Activated CD4-positive, alpha-beta T cell treated with anti-CD3 and anti-CD28 coated beads, Interleukin-2, amount 50 U/mL, for 24 hours (primary cell): Measurements from ENCODE around the gene TFDP1.

ENCODE experiments used
- DNase-seq, 2 donors: peaks; one replicate each; pipeline ENCODE4 v3.0.0-alpha.2; 2020; ENCODE audit warnings: low read depth in 1 of 2, low spot score in 1 of 2

Gene TFDP1

DNA sequence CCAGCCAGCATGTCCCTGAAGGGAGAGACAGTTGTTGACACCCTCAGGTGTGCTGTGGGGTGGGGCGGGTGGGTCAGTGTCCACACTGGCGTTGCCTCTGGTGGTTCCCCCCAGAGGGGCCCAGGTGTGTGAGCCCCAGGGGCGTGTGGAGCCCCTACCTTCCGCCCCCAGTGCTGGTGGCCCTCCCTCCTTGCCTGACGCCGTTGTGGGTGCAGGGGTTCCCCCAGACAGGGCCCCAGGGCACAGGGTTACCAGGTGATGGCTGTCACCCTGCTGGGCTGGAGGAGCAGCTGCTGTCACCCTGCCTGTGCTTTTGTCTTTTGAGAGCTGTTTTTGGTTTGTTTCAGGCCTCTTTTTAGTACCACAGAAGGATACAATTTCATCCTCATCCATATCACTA, 46.3 kb downstream of the TFDP1 start:
- no peak for DNase-seq

DNA sequence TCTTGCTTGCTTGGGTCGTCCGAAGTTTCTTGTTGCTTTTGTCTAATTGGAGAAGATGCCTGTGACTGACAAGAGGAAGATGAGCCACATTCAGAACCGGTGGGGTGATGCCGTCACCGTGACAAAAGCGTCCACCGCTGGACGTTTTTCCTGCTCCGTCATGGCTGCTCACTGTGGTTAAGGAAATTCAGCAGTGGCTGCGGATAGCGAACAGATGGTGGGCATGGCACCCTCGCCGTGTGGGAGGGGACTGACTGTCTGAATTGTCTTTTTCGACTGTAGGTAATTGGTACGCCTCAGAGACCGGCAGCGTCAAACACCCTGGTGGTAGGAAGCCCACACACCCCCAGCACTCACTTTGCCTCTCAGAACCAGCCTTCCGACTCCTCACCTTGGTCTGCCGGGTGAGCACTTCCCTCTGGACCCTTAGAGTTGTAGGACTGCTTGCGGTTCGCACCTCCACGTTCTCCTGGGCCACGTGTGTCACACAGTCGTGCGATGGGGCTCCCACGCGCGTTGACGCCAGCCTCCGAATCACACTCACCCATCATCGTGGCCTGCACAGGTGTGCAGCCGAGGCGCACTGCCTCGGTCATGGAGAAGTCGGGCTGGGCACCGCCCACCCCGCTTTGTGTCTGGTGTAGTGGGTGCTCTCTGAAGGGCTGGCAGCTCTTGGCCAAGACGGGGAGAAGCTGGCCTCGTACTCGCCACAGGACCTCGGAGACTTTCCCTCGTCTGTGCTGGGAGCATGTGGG, 47.0 kb downstream of the TFDP1 start:
- DNase-seq, result no peak

DNA sequence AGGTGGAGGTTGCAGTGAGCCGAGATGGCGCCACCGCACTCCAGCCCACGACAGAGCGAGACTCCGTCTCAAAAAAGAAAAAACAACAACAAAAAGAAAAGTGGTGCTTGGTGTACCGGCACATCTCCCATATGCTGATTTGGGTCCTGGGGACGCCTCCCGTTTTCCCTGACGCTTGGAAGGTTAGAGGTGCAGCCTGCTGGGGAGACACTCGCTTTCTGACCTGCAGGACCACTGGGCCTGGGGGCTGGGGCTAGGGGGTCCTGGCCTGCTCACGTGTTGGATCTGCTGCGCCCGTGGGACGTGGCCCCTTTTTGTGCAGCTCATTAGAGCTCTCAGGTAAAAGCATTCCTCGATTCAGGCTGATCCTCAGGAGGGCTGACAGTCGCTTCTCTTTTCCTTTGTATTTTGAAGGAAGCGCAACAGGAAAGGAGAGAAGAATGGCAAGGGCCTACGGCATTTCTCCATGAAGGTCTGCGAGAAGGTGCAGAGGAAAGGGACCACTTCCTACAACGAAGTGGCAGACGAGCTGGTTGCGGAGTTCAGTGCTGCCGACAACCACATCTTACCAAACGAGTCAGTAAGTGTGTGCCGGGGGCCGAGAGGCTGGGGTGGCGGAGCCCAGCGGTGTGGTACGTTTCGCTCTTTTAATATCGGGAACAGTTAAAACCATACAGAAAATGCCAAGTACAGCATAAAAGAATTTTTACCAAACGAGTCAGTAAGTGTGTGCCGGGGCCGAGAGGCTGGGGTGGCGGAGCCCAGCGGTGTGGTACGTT, 48.3 kb downstream of the TFDP1 start:
- DNase-seq, result no peak

DNA sequence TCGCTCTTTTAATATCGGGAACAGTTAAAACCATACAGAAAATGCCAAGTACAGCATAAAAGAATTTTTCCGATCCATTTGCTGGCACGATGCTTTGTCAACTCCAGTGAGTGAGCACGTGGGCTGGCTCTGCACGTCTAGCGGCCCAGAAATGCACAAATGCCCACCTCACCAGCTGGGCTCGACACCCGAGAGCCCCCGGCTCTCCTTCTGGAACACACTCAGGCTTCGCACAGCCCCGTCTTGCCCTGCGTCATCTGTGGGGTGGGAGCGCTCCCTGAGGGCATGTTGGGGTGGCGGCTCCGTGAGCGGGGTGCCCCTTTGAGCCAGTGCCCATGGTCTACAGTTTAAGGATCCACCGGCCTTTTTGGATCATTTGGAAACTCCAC, 48.9 kb downstream of the TFDP1 start:
- no peak for DNase-seq

DNA sequence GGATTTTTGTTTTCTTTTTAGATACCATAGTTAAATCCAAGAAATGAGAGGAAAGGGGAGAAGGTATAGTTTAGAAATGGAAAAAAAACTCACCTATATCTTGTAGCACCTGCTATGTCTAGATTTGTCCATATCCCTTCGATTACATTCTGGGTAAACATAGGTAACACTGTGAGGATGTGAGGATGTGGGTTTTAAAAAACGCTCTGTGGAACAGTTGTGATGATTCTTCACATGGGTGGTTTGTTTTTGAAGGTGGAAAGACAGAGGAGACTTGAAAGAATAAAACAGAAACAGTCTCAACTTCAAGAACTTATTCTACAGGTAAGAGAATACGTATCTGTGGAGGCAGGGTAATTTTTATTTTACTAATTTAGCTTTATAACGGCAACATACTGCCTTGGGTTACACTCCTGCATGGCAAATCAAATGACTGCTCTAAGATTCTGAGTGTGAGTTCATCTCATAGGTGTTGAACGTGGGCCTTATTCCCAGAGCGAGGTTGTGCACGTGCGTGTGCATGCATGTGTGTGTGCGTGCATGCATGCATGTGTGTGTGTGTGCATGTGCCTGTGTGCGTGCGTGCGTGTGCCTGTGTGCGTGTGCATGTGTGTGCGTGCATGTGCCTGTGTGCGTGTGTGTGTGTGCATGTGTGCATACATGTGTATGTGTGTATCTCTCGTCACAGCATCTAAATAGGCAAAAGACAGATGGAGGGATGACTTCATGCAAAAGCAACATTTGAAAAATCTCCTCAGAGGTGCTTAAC, 49.9 kb downstream of the TFDP1 start:
- no peak for DNase-seq

DNA sequence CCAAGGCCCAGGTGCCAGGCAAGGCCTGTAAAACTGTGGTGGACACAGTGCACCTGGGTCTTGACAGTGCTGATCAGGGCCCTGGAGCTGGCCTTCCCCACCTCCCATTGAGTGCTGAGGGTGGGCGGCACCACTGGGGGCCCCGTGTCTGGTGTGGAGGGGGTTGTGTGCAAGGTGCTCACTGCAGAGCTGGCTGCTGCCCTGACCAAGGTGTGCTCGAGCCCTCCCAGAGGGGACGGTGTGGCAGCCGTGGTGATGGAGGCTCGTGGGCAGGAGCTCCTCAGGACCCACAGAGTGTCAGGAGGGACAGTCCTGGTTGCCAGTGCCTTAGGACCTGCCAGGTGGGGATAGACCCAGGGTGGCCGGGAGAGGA, 50.5 kb downstream of the TFDP1 start:
- no peak for DNase-seq

DNA sequence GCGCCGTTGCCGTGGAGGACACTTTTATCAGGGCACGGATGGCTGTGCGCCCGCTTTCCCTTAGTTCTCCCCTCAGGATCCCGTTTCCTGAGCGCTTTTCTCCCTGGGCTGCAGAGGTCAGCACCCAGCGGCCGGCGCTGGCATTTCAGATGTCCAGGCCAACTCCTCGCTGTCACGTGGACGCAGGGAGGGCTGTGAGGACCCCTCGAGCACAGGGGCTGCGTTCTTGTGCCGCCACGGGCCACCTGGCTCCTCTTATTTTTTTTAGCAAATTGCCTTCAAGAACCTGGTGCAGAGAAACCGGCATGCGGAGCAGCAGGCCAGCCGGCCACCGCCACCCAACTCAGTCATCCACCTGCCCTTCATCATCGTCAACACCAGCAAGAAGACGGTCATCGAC, 51.2 kb downstream of the TFDP1 start:
- no peak for DNase-seq

DNA sequence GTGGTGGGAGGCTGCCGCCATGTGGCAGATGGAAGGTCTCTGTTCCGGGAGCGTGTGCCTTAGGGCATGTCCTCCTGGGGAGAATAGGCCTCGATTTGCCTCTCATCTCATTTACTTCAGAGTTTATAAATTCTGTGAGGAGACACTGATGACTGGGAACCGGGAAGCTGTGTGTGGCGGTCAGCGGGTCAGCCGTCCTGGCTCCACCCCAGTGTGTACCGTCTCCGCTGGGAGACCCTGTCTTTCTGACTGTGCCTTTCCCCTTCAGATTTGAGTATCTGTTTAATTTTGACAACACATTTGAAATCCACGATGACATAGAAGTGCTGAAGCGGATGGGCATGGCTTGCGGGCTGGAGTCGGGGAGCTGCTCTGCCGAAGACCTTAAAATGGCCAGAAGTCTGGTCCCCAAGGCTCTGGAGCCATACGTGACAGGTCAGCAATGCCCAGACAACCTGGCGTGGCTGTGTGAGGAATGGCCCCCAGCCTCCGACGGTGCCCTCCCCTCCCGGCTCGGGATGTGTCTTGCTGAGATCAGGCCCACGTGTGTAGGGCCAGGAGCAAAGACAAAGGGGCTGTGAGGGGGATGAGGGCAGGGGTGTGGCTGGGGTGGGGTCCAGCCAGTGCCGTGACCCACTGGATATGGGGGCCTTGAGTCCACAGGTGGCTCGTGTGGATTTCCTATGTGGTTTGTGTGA, 51.9 kb downstream of the TFDP1 start:
- no peak for DNase-seq

DNA sequence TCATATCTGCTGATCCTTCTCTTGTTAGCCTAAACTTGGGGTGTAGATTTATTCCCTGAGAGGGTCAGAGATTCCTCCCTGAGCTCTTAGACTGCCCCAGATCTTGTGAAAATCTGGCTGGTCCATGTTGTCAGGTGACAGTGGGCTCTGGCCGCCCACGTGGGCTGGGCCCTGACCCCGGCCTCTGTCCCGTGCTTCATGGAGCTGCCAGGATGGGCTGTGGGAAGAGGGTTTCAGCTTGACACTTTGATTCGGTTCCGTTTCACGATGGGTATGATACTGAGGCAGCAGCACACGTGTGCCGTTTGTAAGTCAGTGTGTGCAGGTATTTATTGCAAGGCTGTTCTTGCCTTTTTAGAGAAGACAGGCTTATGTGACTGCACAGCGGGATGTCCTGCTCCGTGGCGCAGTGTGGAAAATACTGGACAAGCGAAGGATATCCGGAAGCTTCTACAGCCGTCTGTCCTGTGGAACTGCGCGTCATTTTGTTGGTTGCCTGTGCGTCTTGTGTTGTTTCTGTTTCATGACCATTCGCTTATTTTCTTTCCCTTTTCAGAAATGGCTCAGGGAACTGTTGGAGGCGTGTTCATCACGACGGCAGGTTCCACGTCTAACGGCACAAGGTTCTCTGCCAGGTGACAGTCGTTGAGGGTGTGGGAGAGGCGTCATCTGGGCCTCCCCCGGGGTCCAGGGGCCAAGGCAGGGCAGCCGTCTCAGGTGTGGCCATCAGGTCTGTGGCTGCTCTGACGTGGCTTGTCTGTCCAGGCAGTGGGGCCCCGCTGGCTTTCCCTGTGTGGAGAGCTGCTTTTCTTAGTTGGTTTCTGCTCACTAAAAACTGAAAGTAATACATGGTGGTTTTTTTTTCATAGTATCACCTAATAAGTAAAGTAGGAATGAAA, 53.0 kb downstream of the TFDP1 start:
- DNase-seq, result no peak

DNA sequence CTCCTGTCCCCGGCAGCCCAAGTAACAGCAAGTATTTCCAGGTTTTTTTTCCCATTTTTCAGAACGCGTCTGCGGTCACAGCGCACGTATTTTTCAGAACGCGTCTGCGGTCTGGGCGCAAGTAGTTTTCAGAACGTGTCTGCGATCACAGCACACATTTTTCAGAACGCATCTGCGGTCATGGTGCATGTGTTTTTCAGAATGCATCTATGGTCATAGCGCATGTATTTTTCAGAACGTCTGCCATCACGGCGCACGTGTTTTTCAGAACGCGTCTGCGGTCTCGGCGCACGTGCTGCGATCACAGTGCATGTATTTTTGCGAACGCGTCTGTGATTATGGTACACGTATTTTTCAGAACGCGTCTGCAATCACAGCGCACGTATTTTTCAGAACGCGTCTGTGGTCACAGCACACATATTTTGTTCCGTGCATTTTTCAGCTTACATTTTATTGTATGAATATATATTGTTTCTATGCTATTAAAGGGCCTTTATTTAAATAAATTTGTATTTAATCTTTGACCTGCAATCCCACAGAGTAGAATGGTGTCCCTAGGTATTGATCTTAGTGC, 53.7 kb downstream of the TFDP1 start:
- DNase-seq, result no peak

DNA sequence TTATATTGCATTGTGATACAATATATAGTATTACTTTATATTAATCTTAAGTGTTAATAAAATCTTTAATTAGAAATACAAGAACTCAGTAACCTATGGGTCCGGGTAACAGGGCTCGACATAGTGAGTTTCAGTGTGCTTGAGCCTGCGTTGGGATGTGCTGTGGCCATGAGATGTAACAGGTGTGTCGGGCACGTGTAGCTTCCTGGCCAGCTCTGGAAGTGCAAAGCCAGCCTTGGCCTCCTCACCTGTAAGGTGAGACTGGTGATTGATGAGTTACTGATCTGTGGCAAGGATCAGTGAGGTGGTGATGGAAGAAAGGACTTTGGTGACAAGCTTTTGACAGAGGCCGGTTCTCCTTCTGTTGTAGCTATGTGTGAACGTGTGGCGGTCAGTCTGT, 54.3 kb downstream of the TFDP1 start:
- no peak for DNase-seq

DNA sequence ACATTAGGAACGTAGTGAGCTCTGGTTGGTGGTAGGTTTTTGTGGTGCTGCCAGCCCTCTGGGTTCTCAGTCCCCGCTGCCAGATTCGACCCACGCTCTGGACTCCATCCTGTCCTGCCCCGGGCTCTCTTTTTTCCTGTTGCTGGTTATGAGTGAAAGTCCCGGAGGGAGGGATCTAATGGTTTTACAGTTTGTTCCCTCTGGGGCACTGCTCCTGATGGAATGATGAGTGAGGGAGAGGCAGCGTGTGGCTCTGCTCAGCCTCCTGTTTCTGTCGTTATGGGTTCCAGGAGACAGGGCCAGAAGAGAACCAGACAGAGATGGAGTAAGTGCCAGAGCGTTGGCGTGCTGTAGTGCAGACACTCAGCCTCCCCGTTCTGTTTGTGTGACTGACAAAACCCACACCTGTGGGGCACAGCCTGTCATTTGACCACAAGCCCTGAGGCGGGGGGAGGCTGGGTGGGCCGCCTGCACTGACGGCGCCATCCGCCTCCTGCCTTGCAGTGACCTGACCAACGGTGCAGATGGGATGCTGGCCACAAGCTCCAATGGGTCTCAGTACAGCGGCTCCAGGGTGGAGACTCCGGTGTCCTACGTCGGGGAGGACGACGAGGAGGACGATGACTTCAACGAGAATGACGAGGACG, 55.2 kb downstream of the TFDP1 start:
- no peak for DNase-seq

DNA sequence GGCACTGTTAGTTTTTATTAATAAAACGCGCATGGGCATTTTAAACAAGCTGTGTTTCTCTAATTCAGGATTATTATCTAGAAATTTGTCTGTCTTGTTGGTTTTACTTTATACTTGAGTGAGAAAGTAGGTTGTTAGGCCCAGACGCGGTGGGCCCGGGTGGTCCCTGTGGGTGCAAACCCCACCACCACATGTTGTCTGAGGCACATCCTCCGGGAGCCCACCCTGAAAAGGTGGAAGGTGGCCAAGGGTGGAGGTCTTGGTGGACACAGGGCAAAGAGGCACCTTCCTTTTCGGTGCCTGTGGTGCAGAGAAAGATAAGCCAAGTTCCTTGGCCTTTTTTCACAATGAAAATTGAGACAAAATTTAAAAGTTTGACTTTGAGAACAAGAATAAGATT, 56.9 kb downstream of the TFDP1 start:
- DNase-seq, result no peak

DNA sequence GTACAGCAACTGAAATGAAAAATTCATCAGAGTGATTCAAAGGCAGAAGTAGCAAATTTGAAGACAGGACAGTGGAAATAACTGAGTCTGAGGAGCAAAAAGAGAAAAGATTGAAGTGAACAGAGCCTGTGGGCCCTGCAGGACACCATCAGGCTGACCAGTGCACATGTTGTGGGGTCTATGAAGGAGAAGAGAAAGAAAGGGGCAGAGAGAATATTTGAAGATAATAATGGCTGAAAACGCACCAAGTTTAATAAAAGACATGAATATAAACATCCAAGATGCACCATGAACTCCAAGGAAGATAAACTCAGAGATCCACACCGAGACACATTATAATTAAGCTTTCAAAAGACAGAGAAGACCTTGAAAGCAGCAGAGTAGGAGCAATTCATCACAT, 58.0 kb downstream of the TFDP1 start:
- no peak for DNase-seq

DNA sequence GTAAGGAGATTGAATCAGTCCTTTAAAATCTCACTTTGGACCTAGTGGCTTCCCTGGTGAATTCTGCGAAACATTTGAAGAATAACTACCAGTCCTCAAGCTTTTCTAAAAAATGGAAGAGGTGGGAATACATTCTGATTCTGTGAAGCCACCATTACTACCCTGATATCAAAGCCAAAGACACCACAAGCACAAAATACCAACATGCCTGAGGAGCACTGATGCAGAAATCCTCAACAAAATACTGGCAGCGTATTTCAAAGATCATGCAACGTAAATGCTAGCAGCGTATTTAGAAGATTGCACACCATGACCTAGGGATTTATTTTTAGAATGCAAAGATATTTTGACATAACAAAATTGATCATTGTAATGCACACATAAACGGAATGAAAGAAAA, 59.0 kb downstream of the TFDP1 start:
- DNase-seq, result no peak

DNA sequence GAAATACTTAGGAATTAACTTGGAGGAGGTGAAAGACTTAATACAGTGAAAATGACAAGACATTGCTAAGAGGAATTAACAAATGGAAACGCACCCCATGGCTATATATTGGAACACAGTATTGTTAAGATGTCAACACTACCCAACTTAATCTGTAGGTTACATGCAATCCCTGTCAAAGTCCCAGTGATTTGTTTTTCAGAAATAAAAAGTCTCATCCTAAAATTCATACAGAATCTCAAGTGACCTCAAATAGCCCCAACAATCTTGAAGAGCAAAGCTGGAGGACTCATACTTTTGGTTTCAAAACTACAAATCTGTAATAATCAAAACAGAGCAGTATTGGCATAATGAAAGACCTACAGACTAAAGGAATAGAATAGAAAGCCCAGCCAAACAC, 60.2 kb downstream of the TFDP1 start:
- DNase-seq, result no peak

DNA sequence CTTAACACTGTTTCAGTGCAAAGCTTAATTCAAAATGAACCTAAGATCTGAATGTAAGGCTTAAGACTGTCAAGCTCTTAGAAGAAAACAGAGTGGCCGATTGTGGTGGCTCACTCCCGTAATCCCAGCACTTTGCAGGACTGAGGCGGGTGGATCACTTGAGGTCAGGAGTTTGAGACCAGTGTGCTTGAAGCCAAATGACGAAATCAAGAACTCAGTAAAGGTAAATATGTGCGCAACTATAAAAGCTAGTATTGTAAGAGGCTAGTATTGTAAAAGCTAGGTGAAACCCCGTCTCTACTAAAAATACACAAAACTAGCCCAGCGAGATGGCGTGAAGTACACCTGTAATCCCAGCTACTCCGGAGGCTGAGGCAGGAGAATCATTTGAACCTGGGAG, 60.8 kb downstream of the TFDP1 start:
- no peak for DNase-seq

DNA sequence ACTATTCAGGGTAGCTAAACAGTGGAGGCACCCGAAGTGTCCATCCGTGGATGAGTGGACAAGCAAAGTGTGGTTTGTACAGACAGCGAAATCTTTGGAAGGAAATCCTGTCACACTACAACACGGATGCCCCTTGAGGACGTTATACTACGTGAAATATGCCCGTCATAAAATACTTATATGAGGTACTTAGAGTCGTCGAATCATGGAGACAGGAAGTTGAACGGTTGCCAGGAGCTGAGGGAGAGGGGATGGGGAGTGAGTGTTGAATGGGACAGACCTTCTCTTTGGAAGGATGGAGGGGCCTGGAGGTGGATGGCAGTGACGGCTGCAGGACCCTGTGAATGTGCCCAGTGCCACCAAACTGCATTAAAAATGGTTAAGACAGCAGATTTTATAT, 61.8 kb downstream of the TFDP1 start:
- DNase-seq, result no peak

DNA sequence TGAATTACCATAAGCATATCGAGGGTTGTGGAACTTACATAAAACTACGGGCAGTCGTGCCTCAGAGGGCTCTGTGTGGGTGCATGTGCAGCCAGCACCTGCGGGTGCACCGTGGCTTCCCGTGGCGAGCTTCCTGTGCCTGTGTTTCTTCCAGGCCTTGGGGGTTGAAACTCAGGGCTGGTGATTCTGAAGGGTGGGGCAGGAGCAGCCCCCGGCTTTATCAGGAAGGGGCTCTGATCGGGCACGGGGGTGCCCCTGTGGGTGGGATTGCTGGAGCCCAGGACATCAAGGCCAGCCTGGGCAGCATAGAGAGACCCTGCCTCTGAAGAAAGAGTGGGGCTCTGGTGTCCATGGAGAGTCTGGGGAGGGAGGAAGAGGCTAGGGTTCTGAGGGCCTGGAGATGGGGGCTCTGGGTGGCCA, 62.4 kb downstream of the TFDP1 start:
- DNase-seq, result no peak
